IMR-90 (cell line): ENCODE measurements around the gene ITGAL. TPM values are rescaled to one million over a fixed set of nuclear protein-coding genes. Genes with fewer than 3 reads are reported as not detected.

ENCODE experiments used
- ATAC-seq: fragments of 200-7000 bp; cut with Tn5 transposase; 2 replicates; pipeline ENCODE4 v1.9.1; 2020; ENCODE audit warnings: low read depth, mild to moderate bottlenecking, moderate library complexity
- BruUV-seq: library from RNA; stranded (reverse); fragments of 400-500 nt; replicated peaks from 2 replicates; lab custom pipeline; 2021; lab: Mats Ljungman, UMichigan
- CTCF ChIA-PET: fragments of 300-600 bp; formaldehyde crosslinking; extraction: SDS; loops from one replicate; lab custom pipeline; 2021; ENCODE audit warnings: antibody characterized with exemption; lab: Yijun Ruan, JAX
- POLR2A ChIA-PET: fragments of 300-600 bp; sonication (Branson Sonifier 250); formaldehyde crosslinking; loops from one replicate; lab custom pipeline; 2022; ENCODE audit warnings: antibody characterized with exemption; ENCODE audit not compliant: unreplicated experiment; lab: Charles Lee
- DNase-seq: peaks from one replicate; pipeline ENCODE4 v3.0.0; 2013
- H2AFZ ChIP-seq: replicated peaks from 2 replicates; pipeline ENCODE3; 2013; ENCODE audit warnings: low read length, mild to moderate bottlenecking; ENCODE audit not compliant: poor library complexity
- H2AK5ac ChIP-seq: 2 replicates; pipeline ENCODE4 v1.6.1; 2013; ENCODE audit warnings: low read depth, low read length, inconsistent platforms
- H2AK9ac ChIP-seq: replicated peaks from 2 replicates; pipeline ENCODE3; 2013; ENCODE audit warnings: mild to moderate bottlenecking, low read depth, low read length, moderate library complexity; ENCODE audit not compliant: poor library complexity
- H2BK120ac ChIP-seq: 2 replicates; pipeline ENCODE4 v1.6.1; 2013; ENCODE audit warnings: low read depth, low read length, inconsistent platforms
- H2BK15ac ChIP-seq: 3 replicates; pipeline ENCODE4 v1.6.1; 2013; ENCODE audit warnings: low read depth, low read length, inconsistent platforms
- H2BK20ac ChIP-seq: 2 replicates; pipeline ENCODE4 v1.6.1; 2013; ENCODE audit warnings: low read depth, mild to moderate bottlenecking, inconsistent platforms, low read length, moderate library complexity
- H2BK5ac ChIP-seq: 2 replicates; pipeline ENCODE4 v1.6.1; 2013; ENCODE audit warnings: mild to moderate bottlenecking, low read depth, low read length, inconsistent platforms; ENCODE audit not compliant: poor library complexity, severe bottlenecking
- H3K14ac ChIP-seq: replicated peaks from 2 replicates; pipeline ENCODE4 v1.6.1; 2013; ENCODE audit warnings: low read depth, low read length, inconsistent platforms
- H3K18ac ChIP-seq: 2 replicates; pipeline ENCODE4 v1.6.1; 2013; ENCODE audit warnings: low read depth, low read length, control low read depth
- H3K23ac ChIP-seq: 2 replicates; pipeline ENCODE4 v1.6.1; 2013; ENCODE audit warnings: low read depth, low read length, inconsistent platforms
- H3K27ac ChIP-seq: 2 replicates; pipeline ENCODE4 v1.5.1; 2013; ENCODE audit warnings: mild to moderate bottlenecking, control low read depth, low read length; ENCODE audit not compliant: insufficient read depth
- H3K27me3 ChIP-seq: 2 replicates; pipeline ENCODE4 v1.6.1; 2013; ENCODE audit warnings: low read length; ENCODE audit not compliant: control insufficient read depth, insufficient read depth
- H3K36me3 ChIP-seq: 2 replicates; pipeline ENCODE4 v1.6.1; 2013; ENCODE audit warnings: low read length, mixed read lengths; ENCODE audit not compliant: control insufficient read depth, insufficient read depth
- H3K4ac ChIP-seq: 2 replicates; pipeline ENCODE4 v1.6.1; 2013; ENCODE audit warnings: low read depth, low read length, inconsistent platforms
- H3K4me1 ChIP-seq: 2 replicates; pipeline ENCODE4 v1.6.1; 2013; ENCODE audit warnings: low read length, mixed read lengths; ENCODE audit not compliant: control insufficient read depth, insufficient read depth
- H3K4me2 ChIP-seq: 2 replicates; pipeline ENCODE4 v1.6.1; 2013; ENCODE audit warnings: low read depth, mild to moderate bottlenecking, control low read depth, low read length, moderate library complexity
- H3K4me3 ChIP-seq: 2 replicates; pipeline ENCODE4 v1.5.1; 2013; ENCODE audit warnings: low read depth, mild to moderate bottlenecking, control low read depth, low read length, moderate library complexity; ENCODE audit not compliant: insufficient read depth
- H3K56ac ChIP-seq: 2 replicates; pipeline ENCODE4 v1.6.1; 2013; ENCODE audit warnings: low read length, inconsistent platforms; ENCODE audit not compliant: insufficient read depth; ENCODE audit errors: extremely low read depth
- H3K79me1 ChIP-seq, 2 experiments: 2 replicates each; pipeline ENCODE4 v1.6.1; 2013; ENCODE audit warnings: low read length in 2 of 2, inconsistent platforms in 1 of 2, low read depth in 1 of 2
- H3K9ac ChIP-seq: 2 replicates; pipeline ENCODE4 v1.6.1; 2013; ENCODE audit warnings: low read depth, low read length, control low read depth
- H3K9me1 ChIP-seq: 2 replicates; pipeline ENCODE4 v1.6.1; 2013; ENCODE audit warnings: low read length, inconsistent platforms; ENCODE audit not compliant: insufficient read depth
- H3K9me3 ChIP-seq: 2 replicates; pipeline ENCODE4 v1.6.1; 2013; ENCODE audit warnings: low read length; ENCODE audit not compliant: control insufficient read depth, insufficient read depth
- H4K20me1 ChIP-seq: 2 replicates; pipeline ENCODE4 v1.6.1; 2013; ENCODE audit warnings: low read length, inconsistent platforms; ENCODE audit not compliant: insufficient read depth
- H4K5ac ChIP-seq: 2 replicates; pipeline ENCODE4 v1.6.1; 2013; ENCODE audit warnings: mild to moderate bottlenecking, low read depth, low read length, control low read depth
- H4K8ac ChIP-seq, 2 experiments: 2 replicates each; pipeline ENCODE4 v1.6.1; 2013; ENCODE audit warnings: low read depth in 2 of 2, low read length in 2 of 2, control low read depth in 1 of 2, inconsistent platforms in 1 of 2
- H4K91ac ChIP-seq: 2 replicates; pipeline ENCODE4 v1.6.1; 2013; ENCODE audit warnings: low read depth, low read length, inconsistent platforms; ENCODE audit not compliant: insufficient read depth
- BHLHE40 ChIP-seq: fragments of 150-350 bp; IDR thresholded peaks from 2 replicates; pipeline ENCODE4 v1.6.1; 2016; ENCODE audit warnings: mild to moderate bottlenecking, low read depth, low read length
- CTCF ChIP-seq: conservative IDR thresholded peaks from 2 replicates; pipeline ENCODE4 v1.5.1; 2012; ENCODE audit warnings: mild to moderate bottlenecking, low read depth, low read length, improper control_type of control experiment
- ELK1 ChIP-seq: fragments of 150-350 bp; IDR thresholded peaks from 2 replicates; pipeline ENCODE4 v1.6.1; 2016; ENCODE audit warnings: low read depth, mild to moderate bottlenecking, low read length, moderate library complexity, borderline replicate concordance
- MAZ ChIP-seq: IDR thresholded peaks from 2 replicates; pipeline ENCODE4 v1.6.1; 2012; ENCODE audit warnings: low read depth, mild to moderate bottlenecking, low read length, improper control_type of control experiment, moderate library complexity, borderline replicate concordance
- MXI1 ChIP-seq: IDR thresholded peaks from 2 replicates; pipeline ENCODE4 v1.6.1; 2012; ENCODE audit warnings: low read depth, mild to moderate bottlenecking, low read length, moderate library complexity, borderline replicate concordance
- POLR2A ChIP-seq: IDR thresholded peaks from 2 replicates; pipeline ENCODE4 v1.6.1; 2012; ENCODE audit warnings: mild to moderate bottlenecking, low read depth, low read length
- RAD21 ChIP-seq: IDR thresholded peaks from 2 replicates; pipeline ENCODE4 v1.6.1; 2012; ENCODE audit warnings: low read length, improper control_type of control experiment
- SMC3 ChIP-seq: fragments of 150-350 bp; IDR thresholded peaks from 2 replicates; pipeline ENCODE4 v1.6.1; 2016; ENCODE audit warnings: low read depth, mild to moderate bottlenecking, antibody characterized with exemption, low read length, moderate library complexity
- USF2 ChIP-seq: fragments of 150-350 bp; IDR thresholded peaks from 2 replicates; pipeline ENCODE4 v1.6.1; 2017; ENCODE audit warnings: mild to moderate bottlenecking, antibody characterized with exemption, low read length, low read depth
- whole genome bisulfite sequencing, 2 experiments: methylation state at CpG; one replicate each; pipeline versions ENCODE4 v1.1.5 to v1.1.7; 2013; ENCODE audit warnings: missing lambda C conversion rate in 2 of 2; ENCODE audit not compliant: insufficient read length in 1 of 2; ENCODE audit errors: extremely low coverage in 2 of 2; 5-methylcytosine and 5-hydroxymethylcytosine counted together
- dilution Hi-C: fragments of 300-500 bp; cut with HindIII; formaldehyde crosslinking; loops from one replicate; pipeline ENCODE4 v1.14.3; 2018; ENCODE audit warnings: low sequenced_read_pairs; ENCODE audit not compliant: unreplicated experiment
- in situ Hi-C: fragments of 300-500 bp; cut with MboI; formaldehyde crosslinking; loops from 3 replicates; pipeline ENCODE4 v1.14.3; 2019; ENCODE audit warnings: low sequenced_read_pairs, inconsistent platforms, mixed read lengths
- intact Hi-C: fragments of 100-400 bp; cut with micrococcal nuclease; formaldehyde crosslinking; loops from 2 replicates; pipeline ENCODE4 v1.10.0; 2022
- polyA plus RNA-seq, 3 experiments: library from polyadenylated mRNA; depleted of rRNA; stranded (reverse); fragments of >200 nt; gene quantifications; 2 replicates each; pipeline ENCODE4 v1.2.3, GENCODE V29; 2012; ENCODE audit warnings: low replicate concordance in 1 of 3
- total RNA-seq: library from RNA; depleted of rRNA; stranded (reverse); fragments of >200 nt; gene quantifications from 2 replicates; pipeline ENCODE4 v1.2.3, GENCODE V29; 2012

The ITGAL gene
- total and polyA plus RNA-seq, 2 of the 4 experiments (the other 2 are of a cell fraction), result not detected

GRCh38 chr16:30526823-30527634 lies 54.5 kb downstream of the ITGAL start:
- Histone ChIP-seq H2BK15ac (no peak overlapping the region), H3K23ac (peak overlapping the region; percentile 84), H3K27ac (peak overlapping the region; percentile 97), H2BK120ac (peak overlapping the region; percentile 77; the same call in 1 of the 2 replicates), H2BK5ac (peak overlapping the region; percentile 95), H3K4ac (peak overlapping the region; percentile 85), H4K8ac (peak overlapping the region; percentile 74 to 97), H3K27me3 (no peaks in the 10 kb centered on the region), H3K4me1 (peaks cover 5% of the 10 kb centered on the region), H3K18ac (peak overlapping the region; percentile 72; the same call in 1 of the 2 replicates), H2AK9ac (peak overlapping the region; percentile 97), H3K56ac (peak overlapping the region; percentile 73), H4K91ac (peak overlapping the region; percentile 81), H3K9ac (peak overlapping the region; percentile 89), H3K4me2 (peak overlapping the region; percentile 91), H3K9me1 (peaks cover 5% of the 10 kb centered on the region), H4K5ac (peak overlapping the region; percentile 86), H2BK20ac (no peak overlapping the region), H3K9me3 (no peaks in the 10 kb centered on the region), H3K4me3 (peak overlapping the region; percentile 85), H3K14ac (peak overlapping the region; percentile 79), H3K36me3 (peaks cover 14% of the 10 kb centered on the region; the same call in 1 of the 2 replicates), H3K79me1 (peaks cover 5 to 6% of the 10 kb centered on the region in 2 experiments; a peak in 3 of 4 replicates), H4K20me1 (no peaks in the 10 kb centered on the region; the same call in 1 of the 2 replicates), H2AK5ac (peak overlapping the region; percentile 68), H2AFZ (peak overlapping the region; percentile 100)
- ChIA-PET POLR2A (interaction anchor here (0.5 to 0.6 kb wide), 3 partner anchors 14 to 1082 kb away, joined by 3 to 7 read pairs (median 4); no protein-coding TSS in a partner anchor), CTCF (interaction anchor here (0.5 to 0.7 kb wide), 2 partner anchors 24 to 109 kb away, joined by 3 to 4 read pairs; no protein-coding TSS in a partner anchor)
- ATAC-seq, result peak; percentile 91
- in situ Hi-C loops (no loop called here), dilution Hi-C loops (no loop called here), intact Hi-C loops (loop anchor here (1.0 to 2.0 kb wide), 4 partner anchors 44 to 132 kb away; partner anchors contain the start of genes FBRS, PRR14 and ZNF688)
- 0% methylated on average over 17 of the region's 79 CpGs; no CpG with 5 or more reads in 1 of the 2 experiments for WGBS, 2 experiments
- TF ChIP-seq CTCF (peak; percentile 14; the same call in 1 of the 2 replicates), SMC3 (no peak), POLR2A (peak; percentile 43; the same call in 1 of the 2 replicates), ELK1 (no peak), BHLHE40 (peak; percentile 65; the same call in 1 of the 2 replicates), MXI1 (peak; percentile 83), USF2 (peak; percentile 69), RAD21 (0 out of 2 replicates have a peak, but pooled peaks have one; percentile 22), MAZ (peak; percentile 97)
- BruUV-seq, result no TSS peak
- peak; percentile 96 for DNase-seq
